GM21367 (cell line): ENCODE results near the gene SLC50A1.
A peak's percentile ranks its signal among the peaks of the same experiment; 100 is the strongest.

Source experiments
- ATAC-seq: cut with Tn5 transposase; IDR thresholded peaks from one replicate; pipeline ENCODE4 v1.9.1; 2021; ENCODE audit not compliant: unreplicated experiment

Gene SLC50A1

DNA sequence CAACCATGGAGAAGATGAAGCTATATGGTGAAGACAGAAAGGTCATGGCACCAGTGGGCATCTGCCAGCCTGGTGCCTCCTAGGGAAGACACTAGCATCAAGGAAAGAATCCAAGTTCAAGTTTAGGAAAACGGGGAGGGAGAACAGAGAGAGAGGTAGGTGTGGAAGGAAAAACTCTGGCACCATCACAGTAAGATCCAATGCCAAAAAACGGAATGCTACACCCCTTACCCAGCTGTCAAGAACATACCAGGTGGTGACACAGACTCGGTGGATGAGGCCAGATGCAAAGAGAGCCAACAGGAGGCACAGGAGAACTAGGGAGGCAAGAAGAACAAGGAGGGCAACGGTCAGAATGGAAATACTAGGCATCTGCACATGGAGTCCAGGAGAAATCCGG lies 33.9 kb downstream of the SLC50A1 start:
- ATAC-seq = no peak

GRCh38 chr1:155170101-155170785 lies 34.6 kb downstream of the SLC50A1 start:
- ATAC-seq = no peak

- ATAC-seq = no peak
Observed at GRCh38 chr1:155170806-155171205, 35.2 kb downstream of the SLC50A1 start.

GRCh38 chr1:155171836-155172731 lies 36.4 kb downstream of the SLC50A1 start:
- no peak for ATAC-seq

GRCh38 chr1:155172732-155173477 lies 37.3 kb downstream of the SLC50A1 start, which contains the start of gene KRTCAP2:
TSS of gene KRTCAP2 (minus strand) at chr1:155173304. CDS start at chr1:155173224, 80 bp downstream.
- peak; percentile 64 for ATAC-seq

- ATAC-seq = no peak
Observed at GRCh38 chr1:155173478-155174323, 38.0 kb downstream of the SLC50A1 start, which contains the start of gene TRIM46. TSS of gene TRIM46 (plus strand) at chr1:155173849. CDS start at chr1:155173967, 118 bp downstream.

DNA sequence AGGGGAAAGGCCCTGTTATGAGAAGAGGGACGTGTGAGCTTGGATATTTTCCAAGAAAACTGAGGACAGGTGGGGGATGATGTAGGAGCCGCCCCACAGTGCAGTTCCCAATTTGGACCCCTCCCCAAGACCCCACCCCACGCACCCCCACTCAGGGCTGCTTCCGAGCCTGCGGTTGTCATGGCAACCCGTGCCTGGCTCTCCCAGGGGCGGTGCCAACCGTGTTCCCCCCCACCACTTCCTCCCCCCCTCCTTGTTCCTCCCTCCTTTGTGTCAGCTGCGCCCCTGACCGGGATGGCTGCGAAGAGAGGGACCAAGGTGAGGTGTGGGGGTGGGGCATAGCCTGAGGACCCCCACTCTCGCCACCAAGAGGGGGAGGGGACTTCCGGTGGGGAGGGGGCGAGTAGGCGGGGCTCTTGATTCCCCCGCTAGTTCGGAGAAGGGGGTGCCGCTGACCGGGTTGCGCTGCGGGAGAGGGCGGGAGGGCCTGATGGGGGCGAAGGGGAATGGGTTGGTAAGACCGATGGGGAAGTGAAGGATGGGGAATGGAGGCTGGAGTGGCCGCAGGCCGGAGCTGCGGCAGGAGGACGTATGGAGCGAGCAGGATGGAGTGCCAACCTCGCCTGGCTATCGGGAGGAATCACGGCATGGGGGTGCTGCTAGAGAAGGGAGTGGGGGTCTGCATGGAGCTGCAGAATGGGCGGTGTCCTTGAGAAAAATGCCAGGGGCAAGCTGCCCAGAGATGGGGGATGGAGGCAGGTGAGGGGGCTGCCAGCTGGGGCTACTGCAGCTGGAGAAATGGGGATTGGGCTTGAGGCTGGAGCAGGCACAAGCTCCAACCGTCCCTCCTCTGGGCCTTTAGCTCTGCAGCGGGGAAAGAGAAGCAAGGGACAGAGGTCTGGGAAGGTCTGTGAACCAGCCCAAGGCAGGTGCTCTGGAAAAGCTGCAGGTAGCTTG lies 39.0 kb downstream of the SLC50A1 start:
- no peak for ATAC-seq

- no peak for ATAC-seq
Observed at GRCh38 chr1:155175281-155175926, 39.8 kb downstream of the SLC50A1 start.

- ATAC-seq = no peak
Observed at GRCh38 chr1:155175927-155176371, 40.3 kb downstream of the SLC50A1 start.

DNA sequence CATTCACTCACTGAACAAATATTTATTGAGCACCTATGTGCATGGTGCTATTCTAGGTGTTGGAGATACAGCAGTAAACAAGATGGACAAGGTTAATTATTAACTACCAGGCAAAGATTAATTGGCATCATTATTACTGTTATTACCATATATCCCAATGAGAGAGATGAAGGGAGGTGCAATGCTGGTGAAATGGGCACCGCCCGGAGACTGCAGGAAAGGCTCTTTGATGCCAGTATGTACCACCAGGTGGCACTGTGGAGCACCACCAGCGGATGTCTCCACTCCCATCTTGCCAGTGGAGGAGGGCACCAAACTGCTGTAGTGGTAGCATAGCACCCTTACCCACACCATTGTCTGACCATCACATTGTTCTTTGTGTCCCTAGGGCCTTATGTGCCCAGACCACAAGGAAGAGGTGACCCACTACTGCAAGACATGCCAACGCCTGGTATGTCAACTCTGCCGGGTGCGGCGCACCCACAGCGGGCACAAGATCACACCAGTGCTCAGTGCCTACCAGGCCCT lies 41.0 kb downstream of the SLC50A1 start:
- no peak for ATAC-seq

GRCh38 chr1:155177192-155177917 lies 41.7 kb downstream of the SLC50A1 start:
- ATAC-seq = no peak

- ATAC-seq = no peak
Observed at GRCh38 chr1:155177918-155178281, 42.2 kb downstream of the SLC50A1 start.

GRCh38 chr1:155178441-155179111 lies 42.9 kb downstream of the SLC50A1 start:
- ATAC-seq = no peak

DNA sequence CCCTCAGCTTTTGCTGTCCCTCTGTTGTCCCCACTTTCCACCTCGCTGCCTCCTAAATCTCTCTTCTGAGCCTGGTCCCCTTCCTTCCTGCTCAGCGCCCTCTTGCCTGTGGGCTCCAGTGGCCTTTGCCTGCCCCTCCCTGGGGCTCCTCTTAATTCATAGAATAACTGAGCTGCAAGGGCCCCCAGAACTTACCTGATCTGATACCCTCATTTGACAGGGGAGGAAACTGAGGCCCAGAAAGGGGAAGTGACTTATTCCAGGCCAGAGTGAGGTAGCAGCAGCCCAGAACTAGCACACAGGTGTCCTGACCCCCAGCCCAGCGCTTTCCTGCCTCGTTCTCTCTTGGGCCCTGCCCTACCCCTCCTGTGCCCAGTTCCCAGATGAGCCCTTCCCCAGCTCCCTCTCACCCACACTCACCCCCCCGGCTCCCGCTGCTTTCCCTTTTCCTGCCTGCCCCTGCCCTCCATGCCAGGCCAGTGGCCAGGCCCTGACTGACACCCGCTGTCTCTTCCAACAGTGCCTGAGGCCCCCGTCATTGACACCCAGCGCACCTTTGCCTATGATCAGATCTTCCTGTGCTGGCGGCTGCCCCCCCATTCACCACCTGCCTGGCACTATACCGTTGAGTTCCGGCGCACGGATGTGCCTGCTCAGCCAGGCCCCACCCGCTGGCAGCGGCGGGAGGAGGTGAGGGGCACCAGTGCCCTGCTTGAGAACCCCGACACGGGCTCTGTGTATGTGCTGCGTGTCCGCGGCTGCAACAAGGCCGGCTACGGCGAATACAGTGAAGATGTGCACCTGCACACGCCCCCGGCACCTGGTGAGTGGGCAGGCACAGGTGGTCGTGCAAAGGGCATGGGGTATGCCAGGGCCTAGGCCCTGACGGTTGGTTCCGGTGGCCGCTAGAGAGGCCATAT lies 43.7 kb downstream of the SLC50A1 start:
- ATAC-seq = no peak

DNA sequence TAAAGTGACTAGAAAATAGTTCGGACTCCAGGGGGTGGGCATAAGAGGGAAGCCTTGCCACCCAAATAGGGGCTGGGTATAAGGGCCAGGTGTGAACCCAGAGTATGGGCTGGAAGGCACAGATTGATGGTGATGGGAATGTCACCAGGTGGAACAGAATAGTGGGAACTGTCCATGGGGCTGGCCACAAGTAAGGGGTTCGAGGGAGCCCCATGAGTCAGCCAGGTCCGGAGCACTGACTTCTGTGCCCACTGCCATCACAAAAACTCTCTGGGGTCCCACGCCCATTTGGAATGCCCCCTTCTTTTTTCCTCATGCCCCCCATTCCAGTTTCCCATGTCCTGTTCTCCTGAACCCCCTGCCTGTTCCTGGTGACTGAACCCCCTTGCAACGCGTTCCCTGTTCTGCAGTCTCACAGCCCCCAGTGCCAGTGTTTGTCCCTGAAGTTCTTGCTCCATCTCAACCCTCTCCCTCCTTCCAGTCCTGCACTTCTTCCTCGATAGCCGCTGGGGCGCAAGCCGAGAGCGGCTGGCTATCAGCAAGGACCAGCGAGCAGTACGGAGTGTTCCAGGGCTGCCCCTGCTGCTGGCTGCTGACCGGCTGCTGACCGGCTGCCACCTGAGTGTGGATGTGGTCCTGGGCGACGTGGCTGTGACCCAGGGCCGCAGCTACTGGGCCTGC lies 45.9 kb downstream of the SLC50A1 start:
- no peak for ATAC-seq
